Thyroid gland (tissue), 4 donors: ENCODE results near the gene FAM149B1. TPM values are rescaled to one million over a fixed set of nuclear protein-coding genes. Genes with fewer than 3 reads are reported as not detected.

ENCODE experiments used
- DNase-seq, 2 donors: peaks; one replicate each; pipeline ENCODE4 v3.0.0-alpha.2; 2019
- H3K27ac ChIP-seq, 3 donors: fragments of 200-600 bp; sonication (generic); 1 replicate in 2 of 3; 2 replicates in 1 of 3; pipeline ENCODE4 v1.5.1; 2016 to 2019; ENCODE audit warnings: mild to moderate bottlenecking in 1 of 3, moderate library complexity in 1 of 3
- H3K27me3 ChIP-seq: fragments of 200-600 bp; sonication (generic); one replicate; pipeline ENCODE4 v1.5.1; 2019
- H3K36me3 ChIP-seq, 2 donors: fragments of 200-600 bp; sonication (generic); one replicate each; pipeline ENCODE4 v1.5.1; 2016 to 2019
- H3K4me1 ChIP-seq, 2 donors: fragments of 200-600 bp; sonication (generic); one replicate each; pipeline ENCODE4 v1.5.1; 2017 to 2019
- H3K4me3 ChIP-seq, 3 donors: fragments of 200-600 bp; sonication (generic); replicated peaks in 1 of 3; 1 replicate in 2 of 3; 2 replicates in 1 of 3; pipeline ENCODE4 v1.5.1; 2016; ENCODE audit warnings: mild to moderate bottlenecking in 1 of 3
- H3K9me3 ChIP-seq: fragments of 200-600 bp; sonication (generic); one replicate; pipeline ENCODE4 v1.5.1; 2017
- POLR2A ChIP-seq, 2 donors: fragments of 450-650 bp; IDR thresholded peaks; one replicate each; pipeline ENCODE4 v1.6.1; 2017; ENCODE audit warnings: antibody characterized with exemption in 2 of 2, mild to moderate bottlenecking in 2 of 2, moderate library complexity in 1 of 2
- WGBS, 2 donors: methylation state at CpG; one replicate each; pipeline ENCODE4 v1.1.5; 2017; 5-methylcytosine and 5-hydroxymethylcytosine counted together
- intact Hi-C: fragments of 100-400 bp; cut with DNase I; formaldehyde crosslinking; loops from one replicate; pipeline ENCODE4 v1.15.1; 2023
- total RNA-seq, 4 donors: library from RNA; depleted of rRNA; stranded (reverse); fragments of >200 nt; gene quantifications; one replicate each; pipeline ENCODE4 v1.2.3, GENCODE V29; 2016
- TF ChIP-seq, protein P1 (sequence below), 6 experiments: fragments of 200-600 bp in 3 of 6; fragments of 450-650 bp in 3 of 6; sonication (generic) in 3 of 6; IDR thresholded peaks; one replicate each; pipeline ENCODE4 v1.5.1; 2016 to 2019; ENCODE audit warnings: antibody characterized with exemption in 6 of 6, mild to moderate bottlenecking in 2 of 6, inconsistent platforms in 1 of 6, moderate library complexity in 1 of 6

Gene FAM149B1
- total RNA-seq = 10 to 100 TPM; 20.2 to 21.4 (median 20.9) TPM

DNA sequence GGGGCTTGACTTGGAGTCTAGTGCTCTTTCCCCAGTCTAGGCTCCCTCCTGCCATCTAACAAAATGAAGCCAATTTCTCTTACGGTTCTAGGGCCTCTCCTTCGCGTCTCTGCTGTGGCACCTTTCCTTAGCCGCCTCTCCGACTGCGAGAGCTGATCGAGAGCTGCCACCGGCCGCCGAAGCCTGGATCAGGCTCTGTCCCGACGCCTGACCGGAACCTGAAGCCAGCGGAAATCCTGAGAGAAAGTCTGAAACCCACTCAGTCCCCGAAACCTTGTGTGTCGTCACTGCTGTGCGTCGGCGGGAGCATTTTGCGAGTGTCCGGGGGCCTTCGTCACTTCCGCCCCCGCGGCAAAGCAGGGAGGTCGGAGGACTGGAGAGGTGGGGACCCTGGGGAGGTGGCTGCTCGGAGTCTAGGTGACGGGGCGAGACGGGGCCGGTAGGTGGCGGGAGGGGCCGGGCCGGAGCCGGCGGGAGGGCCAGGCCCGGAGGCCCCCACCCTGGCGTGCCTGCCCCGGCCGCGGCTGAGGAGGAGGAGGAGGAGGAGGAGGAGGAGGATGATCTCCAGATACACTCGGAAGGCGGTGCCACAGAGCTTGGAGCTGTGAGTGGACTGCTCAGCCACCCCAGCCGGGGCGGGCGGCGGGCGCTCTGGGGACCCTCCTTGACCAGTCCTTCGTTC is at the start of gene FAM149B1, which contains the start of gene ECD:
TSS of gene FAM149B1 (plus strand) at position 337 of the 682 bp plus-strand sequence. CDS start at position 558, 221 bp downstream.
TSS of gene ECD (minus strand) at position 226 of the 682 bp plus-strand sequence. CDS start 4,071 bp downstream, outside the sequence.
- 0 to 1% methylated on average over 31 to 45 of the region's 49 CpGs for WGBS, 2 donors
- intact Hi-C loops = loop anchor here (10.0 kb wide), 1 partner anchor 577 kb away; the partner anchor contains the start of gene SEC24C
- DNase-seq = peak; percentile 92 to 95
- Histone ChIP-seq H3K27ac (peak within 1 kb of the TSS; percentile 89 to 93 (median 91)), H3K9me3 (no peaks in the 10 kb centered on the region), H3K36me3 (no peaks in the 10 kb centered on the region), H3K4me1 (peaks cover 12 to 24% of the 10 kb centered on the region in 2 donors), H3K4me3 (peak within 1 kb of the TSS; percentile 58 to 94 (median 87)), H3K27me3 (no peaks in the 10 kb centered on the region)
- TF ChIP-seq, protein P1, sequence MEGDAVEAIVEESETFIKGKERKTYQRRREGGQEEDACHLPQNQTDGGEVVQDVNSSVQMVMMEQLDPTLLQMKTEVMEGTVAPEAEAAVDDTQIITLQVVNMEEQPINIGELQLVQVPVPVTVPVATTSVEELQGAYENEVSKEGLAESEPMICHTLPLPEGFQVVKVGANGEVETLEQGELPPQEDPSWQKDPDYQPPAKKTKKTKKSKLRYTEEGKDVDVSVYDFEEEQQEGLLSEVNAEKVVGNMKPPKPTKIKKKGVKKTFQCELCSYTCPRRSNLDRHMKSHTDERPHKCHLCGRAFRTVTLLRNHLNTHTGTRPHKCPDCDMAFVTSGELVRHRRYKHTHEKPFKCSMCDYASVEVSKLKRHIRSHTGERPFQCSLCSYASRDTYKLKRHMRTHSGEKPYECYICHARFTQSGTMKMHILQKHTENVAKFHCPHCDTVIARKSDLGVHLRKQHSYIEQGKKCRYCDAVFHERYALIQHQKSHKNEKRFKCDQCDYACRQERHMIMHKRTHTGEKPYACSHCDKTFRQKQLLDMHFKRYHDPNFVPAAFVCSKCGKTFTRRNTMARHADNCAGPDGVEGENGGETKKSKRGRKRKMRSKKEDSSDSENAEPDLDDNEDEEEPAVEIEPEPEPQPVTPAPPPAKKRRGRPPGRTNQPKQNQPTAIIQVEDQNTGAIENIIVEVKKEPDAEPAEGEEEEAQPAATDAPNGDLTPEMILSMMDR (IDR thresholded peaks at IDR 0.05) = peak in 3 of 6 experiments; percentile 16 to 44 (median 21)
- peak; percentile 45 to 92 for TF ChIP-seq POLR2A (IDR thresholded peaks at IDR 0.05)

DNA sequence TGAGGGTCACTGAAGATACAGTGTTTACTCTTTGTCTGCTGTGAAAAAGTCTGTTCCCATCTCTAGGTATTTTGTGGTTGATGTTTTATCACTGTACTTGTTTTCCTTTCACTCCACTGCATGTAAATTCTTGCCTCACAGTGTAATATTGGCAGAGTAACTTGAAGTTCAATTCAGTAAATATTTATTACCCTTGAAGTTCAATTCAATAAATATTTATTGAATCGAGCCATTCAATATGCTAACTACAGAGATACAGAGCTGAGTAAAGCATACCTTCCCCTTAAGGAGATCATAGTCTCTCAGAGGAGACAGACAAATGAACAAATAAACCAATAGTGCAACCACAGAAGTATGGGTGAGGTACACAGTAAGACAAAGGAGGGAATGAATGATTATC is 48.5 kb upstream of the FAM149B1 start:
- Histone ChIP-seq H3K36me3 (no peaks in the 10 kb centered on the region), H3K9me3 (no peaks in the 10 kb centered on the region), H3K27me3 (no peaks in the 10 kb centered on the region), H3K27ac (no peak overlapping the region), H3K4me3 (no peak overlapping the region), H3K4me1 (no peaks in the 10 kb centered on the region)
- intact Hi-C loops = no loop called here
- TF ChIP-seq POLR2A (IDR thresholded peaks at IDR 0.05) = no peak
- TF ChIP-seq, protein P1 (IDR thresholded peaks at IDR 0.05) = no peak
- no peak for DNase-seq
- WGBS, 2 donors = 89 to 98% methylated on average over 1 of the region's 1 CpG

DNA sequence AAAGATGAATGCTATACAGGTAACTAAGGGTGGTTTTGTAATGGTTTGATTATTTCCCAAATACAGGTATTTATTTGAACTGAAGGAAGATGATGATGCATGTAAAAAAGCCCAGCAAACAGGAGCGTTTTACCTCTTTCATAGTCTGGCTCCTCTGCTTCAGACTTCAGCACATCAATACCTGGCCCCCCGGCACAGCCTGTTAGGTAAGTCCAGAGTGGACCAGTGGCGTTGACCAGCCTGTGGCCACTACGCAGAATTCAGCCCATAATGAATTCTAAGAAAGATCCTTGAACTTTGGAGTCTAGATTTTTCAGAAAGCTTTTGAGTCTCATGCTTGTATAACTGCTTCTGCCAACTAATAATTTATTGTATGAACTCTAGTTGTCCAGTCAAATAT is 48.0 kb upstream of the FAM149B1 start:
- Histone ChIP-seq H3K9me3 (no peaks in the 10 kb centered on the region), H3K4me1 (no peaks in the 10 kb centered on the region), H3K27ac (no peak overlapping the region), H3K36me3 (peaks cover 0 to 1% of the 10 kb centered on the region in 2 donors), H3K4me3 (no peak overlapping the region), H3K27me3 (no peaks in the 10 kb centered on the region)
- intact Hi-C loops = no loop called here
- TF ChIP-seq, protein P1 (IDR thresholded peaks at IDR 0.05) = no peak
- no peak for TF ChIP-seq POLR2A (IDR thresholded peaks at IDR 0.05)
- WGBS, 2 donors = 95 to 97% methylated on average over 4 of the region's 4 CpGs
- DNase-seq = no peak

DNA sequence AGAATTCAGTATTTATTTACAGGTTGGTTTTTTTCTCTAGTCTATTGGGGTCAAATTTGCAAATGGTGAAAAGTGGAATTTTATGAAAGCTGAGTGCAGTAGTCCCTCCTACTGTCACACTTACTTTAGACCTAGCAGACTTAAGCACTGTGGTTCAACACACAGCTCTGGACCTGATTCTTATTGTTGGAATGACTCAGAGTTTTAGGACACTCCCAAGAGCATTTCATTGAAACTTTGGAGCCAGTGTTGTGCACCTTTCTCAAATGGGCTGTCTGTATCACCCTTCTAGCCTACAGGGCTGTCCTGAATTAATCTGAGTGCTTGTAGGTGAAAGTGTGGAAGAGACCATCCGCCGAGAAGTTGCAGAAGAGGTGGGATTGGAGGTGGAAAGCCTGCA is 41.6 kb upstream of the FAM149B1 start:
- Histone ChIP-seq H3K9me3 (no peaks in the 10 kb centered on the region), H3K4me1 (no peaks in the 10 kb centered on the region), H3K27ac (no peak overlapping the region), H3K27me3 (no peaks in the 10 kb centered on the region), H3K36me3 (peaks cover 15 to 21% of the 10 kb centered on the region in 2 donors), H3K4me3 (no peak overlapping the region)
- no peak for DNase-seq
- TF ChIP-seq, protein P1 (IDR thresholded peaks at IDR 0.05) = no peak
- no peak for TF ChIP-seq POLR2A (IDR thresholded peaks at IDR 0.05)
- WGBS, 2 donors = 93 to 100% methylated on average over 2 of the region's 2 CpGs
- intact Hi-C loops = no loop called here

DNA sequence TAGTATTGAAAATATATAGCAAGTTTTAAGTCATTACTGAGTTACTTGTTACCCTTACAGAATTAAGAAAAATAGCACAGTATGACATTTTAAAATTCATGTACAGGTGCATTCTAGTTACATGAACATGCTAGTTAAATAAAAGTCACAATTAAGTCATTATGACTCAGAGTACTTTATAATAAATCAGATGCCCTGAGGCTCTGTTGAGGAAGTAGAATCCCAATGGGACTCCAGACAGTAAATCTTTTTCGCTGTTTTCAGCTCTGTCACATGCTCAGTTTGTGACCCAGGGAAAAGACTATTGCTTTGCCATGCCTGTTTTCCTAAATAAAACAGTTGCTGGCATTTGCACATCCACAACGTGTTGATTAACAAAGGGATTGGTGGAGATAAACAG is 36.6 kb upstream of the FAM149B1 start:
- Histone ChIP-seq H3K4me3 (no peak overlapping the region), H3K9me3 (no peaks in the 10 kb centered on the region), H3K36me3 (peaks cover 41 to 64% of the 10 kb centered on the region in 2 donors), H3K27ac (no peak overlapping the region), H3K4me1 (no peaks in the 10 kb centered on the region), H3K27me3 (no peaks in the 10 kb centered on the region)
- 77 to 84% methylated on average over 2 of the region's 2 CpGs for WGBS, 2 donors
- TF ChIP-seq, protein P1 (IDR thresholded peaks at IDR 0.05) = no peak
- no peak for TF ChIP-seq POLR2A (IDR thresholded peaks at IDR 0.05)
- DNase-seq = no peak
- intact Hi-C loops = no loop called here
